K562 (cell line): Measurements from ENCODE around the gene PIK3CD. TPM values are rescaled to one million over a fixed set of nuclear protein-coding genes. Genes with fewer than 3 reads are reported as not detected.
A peak's percentile ranks its signal among the peaks of the same experiment; 100 is the strongest.

ENCODE experiments used
- CBFB ChIP-seq: sonication (generic); formaldehyde crosslinking; IDR thresholded peaks from 2 replicates; pipeline ENCODE4 v1.4.0; 2020; ENCODE audit warnings: mild to moderate bottlenecking, missing genetic modification reagents
- FIP1L1 ChIP-seq: fragments of 200-400 bp; formaldehyde crosslinking; IDR thresholded peaks from 2 replicates; pipeline ENCODE4 v1.6.1; 2018; ENCODE audit warnings: mild to moderate bottlenecking, low read depth, low read length; ENCODE audit not compliant: poor library complexity, severe bottlenecking
- GABPB2 ChIP-seq: fragments of 250-450 bp; sonication (Bioruptor Pico); conservative IDR thresholded peaks from 2 replicates; pipeline ENCODE4 v1.5.1; 2021; ENCODE audit warnings: mild to moderate bottlenecking
- GATAD2B ChIP-seq: fragments of 450-650 bp; IDR thresholded peaks from 2 replicates; pipeline ENCODE4 v1.6.1; 2017; ENCODE audit warnings: mild to moderate bottlenecking, borderline replicate concordance
- GTF2E2 ChIP-seq: fragments of 200-800 bp; sonication (Bioruptor generic); IDR thresholded peaks from 2 replicates; pipeline ENCODE4 v1.6.1; 2016; ENCODE audit warnings: missing genetic modification characterization, missing compliant biosample characterization
- HNRNPL ChIP-seq: fragments of 200-400 bp; formaldehyde crosslinking; IDR thresholded peaks from 2 replicates; pipeline ENCODE4 v1.6.1; 2017; ENCODE audit warnings: low read depth, mild to moderate bottlenecking, low read length
- MCM7 ChIP-seq, 2 experiments: fragments of 450-650 bp; IDR thresholded peaks; 2 replicates each; pipeline ENCODE4 v1.6.1; 2016 to 2018
- MYNN ChIP-seq, 2 experiments: sonication (generic); formaldehyde crosslinking in 1 of 2; IDR thresholded peaks; 2 replicates each; pipeline versions ENCODE4 v1.5.0 to v1.6.1; 2016 to 2020; ENCODE audit warnings: antibody characterized with exemption in 1 of 2, missing genetic modification reagents in 1 of 2
- NFYB ChIP-seq: IDR thresholded peaks from 2 replicates; pipeline ENCODE4 v1.6.1; 2011; ENCODE audit warnings: mild to moderate bottlenecking, moderate library complexity; ENCODE audit not compliant: insufficient read length; ENCODE audit errors: extremely low read depth
- RBFOX2 ChIP-seq: fragments of 200-400 bp; formaldehyde crosslinking; IDR thresholded peaks from 2 replicates; pipeline ENCODE4 v1.6.1; 2017; ENCODE audit warnings: low read depth, mild to moderate bottlenecking, low read length, moderate library complexity
- RBM25 ChIP-seq: fragments of 200-400 bp; formaldehyde crosslinking; IDR thresholded peaks from 2 replicates; pipeline ENCODE4 v1.6.1; 2018; ENCODE audit warnings: low read length, low read depth, moderate library complexity; ENCODE audit not compliant: severe bottlenecking
- RCOR1 ChIP-seq, 2 experiments: IDR thresholded peaks; 2 replicates each; pipeline ENCODE4 v1.6.1; 2012; ENCODE audit warnings: low read depth in 2 of 2, low read length in 2 of 2, borderline replicate concordance in 1 of 2, improper control_type of control experiment in 1 of 2
- TOE1 ChIP-seq, 2 experiments: fragments of 450-650 bp in 1 of 2; sonication (generic) in 1 of 2; formaldehyde crosslinking in 1 of 2; IDR thresholded peaks; 2 replicates each; pipeline versions ENCODE4 v1.7.1 to v1.8.0; 2016 to 2022; ENCODE audit warnings: borderline replicate concordance in 2 of 2, mild to moderate bottlenecking in 2 of 2, antibody characterized with exemption in 1 of 2, inconsistent platforms in 1 of 2, low read depth in 1 of 2, missing genetic modification reagents in 1 of 2, moderate library complexity in 1 of 2
- ZNF197 ChIP-seq: fragments of 200-800 bp; sonication (Bioruptor generic); IDR thresholded peaks from 2 replicates; pipeline ENCODE4 v1.6.1; 2016; ENCODE audit warnings: low read depth, missing genetic modification characterization, missing compliant biosample characterization
- ZNF384 ChIP-seq: IDR thresholded peaks from 2 replicates; pipeline ENCODE4 v1.6.1; 2012; ENCODE audit warnings: low read depth, low read length, improper control_type of control experiment
- ZNF561 ChIP-seq: fragments of 450-650 bp; formaldehyde crosslinking; conservative IDR thresholded peaks from 2 replicates; pipeline ENCODE4 v1.4.0; 2020; ENCODE audit warnings: mild to moderate bottlenecking, moderate library complexity
- polyA plus RNA-seq, 8 experiments: library from polyadenylated mRNA; depleted of rRNA in 4 of 8; stranded (reverse) in 5 of 8; unstranded in 3 of 8; fragments of >200 nt; fragmentation: Nextera tagmentation in 2 of 8; fragmentation: Illumina TruSeq in 1 of 8; extraction: Ambion mirVana in 2 of 8; extraction: Trizol in 1 of 8; gene quantifications; 2 replicates each; pipeline versions ENCODE4 v1.2.1 to v1.2.3, GENCODE V29; 2011 to 2014; ENCODE audit warnings: inconsistent platforms in 1 of 8, missing spikeins in 1 of 8
- total RNA-seq, 7 experiments: library from RNA; depleted of rRNA in 6 of 7; stranded (reverse); fragments of >200 nt in 6 of 7; fragmentation: Illumina TruSeq in 2 of 7; extraction: Trizol in 2 of 7; gene quantifications; 2 replicates each; pipeline versions ENCODE4 v1.2.1 to v1.2.3, GENCODE V29; 2011 to 2021; ENCODE audit warnings: low replicate concordance in 1 of 7
- TF ChIP-seq, protein P1 (sequence below): sonication (generic); formaldehyde crosslinking; IDR thresholded peaks from 2 replicates; pipeline ENCODE4 v1.8.0; 2022; ENCODE audit warnings: missing genetic modification reagents, mild to moderate bottlenecking, borderline replicate concordance
- TF ChIP-seq, protein P2 (sequence below): fragments of 250-450 bp; sonication (Bioruptor Pico); IDR thresholded peaks from 2 replicates; pipeline ENCODE4 v1.4.0; 2020; ENCODE audit warnings: mild to moderate bottlenecking
- TF ChIP-seq, protein P3 (sequence below): fragments of 250-450 bp; sonication (Bioruptor Pico); IDR thresholded peaks from 2 replicates; pipeline ENCODE4 v1.4.0; 2020; ENCODE audit warnings: borderline replicate concordance
- TF ChIP-seq, protein P4 (sequence below): fragments of 250-450 bp; sonication (Bioruptor Pico); IDR thresholded peaks from 2 replicates; pipeline ENCODE4 v1.5.0; 2022; ENCODE audit warnings: mild to moderate bottlenecking

PIK3CD gene
- total and polyA plus RNA-seq, 9 of the 15 experiments (the other 6 are each of a cell fraction or from before 2014, with no cell fraction given) = 1.8 to 20.8 (median 7.2) TPM

DNA sequence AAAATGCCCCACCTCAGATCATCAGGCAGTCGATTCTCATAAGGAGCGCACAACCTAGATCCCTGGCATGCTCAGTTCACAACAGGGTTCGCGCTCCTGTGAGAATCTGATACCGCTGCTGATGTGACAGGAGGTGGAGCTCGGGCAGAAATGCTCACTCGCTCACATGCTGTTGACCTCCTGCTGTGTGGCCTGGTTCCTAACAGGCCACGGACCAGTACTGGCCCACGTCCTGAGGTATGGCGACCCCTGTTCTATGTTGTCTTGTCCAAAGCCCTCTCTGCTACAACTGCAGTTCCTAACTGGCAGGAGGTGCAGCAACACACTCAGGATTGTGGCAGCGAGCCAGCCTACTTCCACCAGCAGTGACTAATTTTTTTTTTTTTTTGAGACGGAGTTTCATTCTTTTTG, 101.6 kb downstream of the PIK3CD start (continued):
- TF ChIP-seq GATAD2B = no peak
- no peak for TF ChIP-seq HNRNPL
- TF ChIP-seq ZNF561 = no peak
- TF ChIP-seq GABPB2 (CRISPR knock-in tag) = no peak
- TF ChIP-seq RCOR1 (IDR thresholded peaks at IDR 0.05; ENCODE audit: borderline replicate concordance in 1 of 2, low read depth in 2 of 2, low read length in 2 of 2) = peak in 1 of 2 experiments; percentile 38; a peak in 1 of 4 replicates
- TF ChIP-seq, protein P1, sequence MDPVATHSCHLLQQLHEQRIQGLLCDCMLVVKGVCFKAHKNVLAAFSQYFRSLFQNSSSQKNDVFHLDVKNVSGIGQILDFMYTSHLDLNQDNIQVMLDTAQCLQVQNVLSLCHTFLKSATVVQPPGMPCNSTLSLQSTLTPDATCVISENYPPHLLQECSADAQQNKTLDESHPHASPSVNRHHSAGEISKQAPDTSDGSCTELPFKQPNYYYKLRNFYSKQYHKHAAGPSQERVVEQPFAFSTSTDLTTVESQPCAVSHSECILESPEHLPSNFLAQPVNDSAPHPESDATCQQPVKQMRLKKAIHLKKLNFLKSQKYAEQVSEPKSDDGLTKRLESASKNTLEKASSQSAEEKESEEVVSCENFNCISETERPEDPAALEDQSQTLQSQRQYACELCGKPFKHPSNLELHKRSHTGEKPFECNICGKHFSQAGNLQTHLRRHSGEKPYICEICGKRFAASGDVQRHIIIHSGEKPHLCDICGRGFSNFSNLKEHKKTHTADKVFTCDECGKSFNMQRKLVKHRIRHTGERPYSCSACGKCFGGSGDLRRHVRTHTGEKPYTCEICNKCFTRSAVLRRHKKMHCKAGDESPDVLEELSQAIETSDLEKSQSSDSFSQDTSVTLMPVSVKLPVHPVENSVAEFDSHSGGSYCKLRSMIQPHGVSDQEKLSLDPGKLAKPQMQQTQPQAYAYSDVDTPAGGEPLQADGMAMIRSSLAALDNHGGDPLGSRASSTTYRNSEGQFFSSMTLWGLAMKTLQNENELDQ (CRISPR knock-in tag) = no peak
- TF ChIP-seq CBFB (CRISPR knock-in tag) = no peak
- TF ChIP-seq FIP1L1 = no peak
- peak; percentile 70 for TF ChIP-seq ZNF384
- TF ChIP-seq ZNF197 = no peak
- TF ChIP-seq RBM25 = no peak
- no peak for TF ChIP-seq TOE1 (IDR thresholded peaks at IDR 0.05; ENCODE audit: borderline replicate concordance)
- no peak for TF ChIP-seq TOE1 (CRISPR knock-in tag; IDR thresholded peaks at IDR 0.05; ENCODE audit: borderline replicate concordance, low read depth)
- TF ChIP-seq, protein P2, sequence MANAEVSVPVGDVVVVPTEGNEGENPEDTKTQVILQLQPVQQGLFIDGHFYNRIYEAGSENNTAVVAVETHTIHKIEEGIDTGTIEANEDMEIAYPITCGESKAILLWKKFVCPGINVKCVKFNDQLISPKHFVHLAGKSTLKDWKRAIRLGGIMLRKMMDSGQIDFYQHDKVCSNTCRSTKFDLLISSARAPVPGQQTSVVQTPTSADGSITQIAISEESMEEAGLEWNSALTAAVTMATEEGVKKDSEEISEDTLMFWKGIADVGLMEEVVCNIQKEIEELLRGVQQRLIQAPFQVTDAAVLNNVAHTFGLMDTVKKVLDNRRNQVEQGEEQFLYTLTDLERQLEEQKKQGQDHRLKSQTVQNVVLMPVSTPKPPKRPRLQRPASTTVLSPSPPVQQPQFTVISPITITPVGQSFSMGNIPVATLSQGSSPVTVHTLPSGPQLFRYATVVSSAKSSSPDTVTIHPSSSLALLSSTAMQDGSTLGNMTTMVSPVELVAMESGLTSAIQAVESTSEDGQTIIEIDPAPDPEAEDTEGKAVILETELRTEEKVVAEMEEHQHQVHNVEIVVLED = no peak
- no peak for TF ChIP-seq MCM7 (IDR thresholded peaks at IDR 0.05)
- TF ChIP-seq, protein P3, sequence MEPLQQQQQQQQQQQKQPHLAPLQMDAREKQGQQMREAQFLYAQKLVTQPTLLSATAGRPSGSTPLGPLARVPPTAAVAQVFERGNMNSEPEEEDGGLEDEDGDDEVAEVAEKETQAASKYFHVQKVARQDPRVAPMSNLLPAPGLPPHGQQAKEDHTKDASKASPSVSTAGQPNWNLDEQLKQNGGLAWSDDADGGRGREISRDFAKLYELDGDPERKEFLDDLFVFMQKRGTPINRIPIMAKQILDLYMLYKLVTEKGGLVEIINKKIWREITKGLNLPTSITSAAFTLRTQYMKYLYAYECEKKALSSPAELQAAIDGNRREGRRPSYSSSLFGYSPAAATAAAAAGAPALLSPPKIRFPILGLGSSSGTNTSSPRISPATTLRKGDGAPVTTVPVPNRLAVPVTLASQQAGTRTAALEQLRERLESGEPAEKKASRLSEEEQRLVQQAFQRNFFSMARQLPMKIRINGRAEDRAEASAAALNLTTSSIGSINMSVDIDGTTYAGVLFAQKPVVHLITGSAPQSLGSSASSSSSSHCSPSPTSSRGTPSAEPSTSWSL (CRISPR knock-in tag) = no peak
- TF ChIP-seq MYNN (IDR thresholded peaks at IDR 0.05) = no peak
- no peak for TF ChIP-seq MYNN (CRISPR knock-in tag; IDR thresholded peaks at IDR 0.05)
- no peak for TF ChIP-seq NFYB
- TF ChIP-seq, protein P4, sequence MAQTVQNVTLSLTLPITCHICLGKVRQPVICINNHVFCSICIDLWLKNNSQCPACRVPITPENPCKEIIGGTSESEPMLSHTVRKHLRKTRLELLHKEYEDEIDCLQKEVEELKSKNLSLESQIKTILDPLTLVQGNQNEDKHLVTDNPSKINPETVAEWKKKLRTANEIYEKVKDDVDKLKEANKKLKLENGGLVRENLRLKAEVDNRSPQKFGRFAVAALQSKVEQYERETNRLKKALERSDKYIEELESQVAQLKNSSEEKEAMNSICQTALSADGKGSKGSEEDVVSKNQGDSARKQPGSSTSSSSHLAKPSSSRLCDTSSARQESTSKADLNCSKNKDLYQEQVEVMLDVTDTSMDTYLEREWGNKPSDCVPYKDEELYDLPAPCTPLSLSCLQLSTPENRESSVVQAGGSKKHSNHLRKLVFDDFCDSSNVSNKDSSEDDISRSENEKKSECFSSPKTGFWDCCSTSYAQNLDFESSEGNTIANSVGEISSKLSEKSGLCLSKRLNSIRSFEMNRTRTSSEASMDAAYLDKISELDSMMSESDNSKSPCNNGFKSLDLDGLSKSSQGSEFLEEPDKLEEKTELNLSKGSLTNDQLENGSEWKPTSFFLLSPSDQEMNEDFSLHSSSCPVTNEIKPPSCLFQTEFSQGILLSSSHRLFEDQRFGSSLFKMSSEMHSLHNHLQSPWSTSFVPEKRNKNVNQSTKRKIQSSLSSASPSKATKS = no peak
- TF ChIP-seq GTF2E2 (tag) = no peak
- no peak for TF ChIP-seq RBFOX2
